Omental fat pad (tissue), 4 donors: ENCODE data around the gene LRRIQ1. TPM values are rescaled to one million over a fixed set of nuclear protein-coding genes. Genes with fewer than 3 reads are reported as not detected.

Source experiments
- ATAC-seq: fragments of 150-250 bp; one replicate; pipeline ENCODE4 v1.9.1; 2016; ENCODE audit warnings: mild to moderate bottlenecking, moderate library complexity; ENCODE audit not compliant: low FRiP score
- DNase-seq: peaks from one replicate; pipeline ENCODE4 v3.0.0-alpha.2; 2019; ENCODE audit warnings: low spot score
- CTCF ChIP-seq, 3 donors: fragments of 450-650 bp; IDR thresholded peaks; one replicate each; pipeline ENCODE4 v1.5.1; 2016 to 2017; ENCODE audit warnings: antibody characterized with exemption in 3 of 3, mild to moderate bottlenecking in 3 of 3, moderate library complexity in 2 of 3
- total RNA-seq, 4 donors: library from RNA; depleted of rRNA; stranded (reverse); fragments of >200 nt; gene quantifications; one replicate each; pipeline ENCODE4 v1.1.0, GENCODE V29; 2016

LRRIQ1 gene
- total RNA-seq, 4 donors from 2014 or later: 0.13 to 1.4 TPM; not detected in 2

DNA sequence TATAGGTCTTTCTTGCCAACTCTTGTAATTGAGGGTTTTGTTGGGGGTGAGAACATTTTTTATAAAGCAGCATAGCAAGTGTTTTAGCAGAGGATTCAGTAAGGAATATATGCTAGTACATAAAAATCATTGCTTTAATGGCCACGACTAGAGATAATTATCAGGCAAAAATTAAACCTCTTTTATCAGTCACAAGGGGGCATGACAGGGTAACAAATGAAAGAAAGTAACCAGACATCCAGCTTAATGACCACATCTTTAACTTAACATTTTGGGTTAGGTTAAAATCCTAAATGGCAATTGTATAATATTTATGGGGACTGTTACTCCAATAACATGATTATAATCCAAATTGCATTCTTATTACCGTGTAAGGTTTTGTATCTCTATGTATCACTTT is 119.6 kb downstream of the LRRIQ1 start:
- TF ChIP-seq CTCF (IDR thresholded peaks at IDR 0.05): no peak
- no peak for ATAC-seq
- no peak for DNase-seq

DNA sequence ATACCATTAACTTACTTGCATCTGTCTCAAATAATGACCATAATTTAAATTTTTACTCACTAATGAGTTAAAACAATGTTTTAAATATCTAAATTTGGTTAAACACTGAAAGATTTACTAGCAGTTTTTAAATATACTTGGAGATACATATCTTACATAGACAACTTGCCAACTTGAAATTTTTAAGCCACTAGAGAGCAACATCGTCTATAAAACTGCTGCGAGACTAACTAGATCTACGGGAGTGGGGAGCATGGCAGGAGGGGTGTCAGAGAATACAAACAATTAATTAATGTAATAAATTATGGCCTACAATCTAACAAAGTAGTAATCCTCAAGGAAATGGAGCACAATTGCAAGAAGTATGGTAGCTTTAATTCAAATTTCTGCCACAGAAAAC is 120.4 kb downstream of the LRRIQ1 start:
- TF ChIP-seq CTCF (IDR thresholded peaks at IDR 0.05): no peak
- ATAC-seq (no peak), DNase-seq (no peak)

GRCh38 chr12:85157035-85157603 is 121.0 kb downstream of the LRRIQ1 start:
- ATAC-seq (no peak), DNase-seq (no peak)
- no peak for TF ChIP-seq CTCF (IDR thresholded peaks at IDR 0.05)

DNA sequence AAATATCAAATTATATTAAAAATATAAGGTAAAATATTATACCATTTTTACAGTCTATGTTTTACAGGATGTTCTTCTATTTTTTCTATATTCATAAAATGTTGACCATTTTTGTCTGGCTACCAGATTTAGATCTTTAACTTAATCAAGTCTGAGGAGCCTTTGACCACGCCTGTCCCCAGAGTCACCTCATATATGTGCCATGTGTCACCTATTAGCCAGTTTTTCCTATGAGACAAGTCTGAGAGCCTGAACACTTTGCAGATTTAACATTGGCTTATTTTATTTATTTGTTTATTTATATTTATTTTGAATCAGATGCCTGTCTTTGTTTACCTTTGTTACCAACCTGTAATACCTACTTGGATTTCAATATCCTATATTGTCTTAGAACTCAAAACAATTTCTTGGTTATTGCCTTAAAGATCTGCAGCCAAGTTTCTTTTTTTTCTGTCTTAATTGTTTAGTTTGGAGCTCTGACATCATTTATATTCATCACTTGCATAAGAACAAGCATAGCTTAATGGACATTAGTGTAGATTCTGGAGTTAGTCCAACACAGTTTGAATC is 127.7 kb downstream of the LRRIQ1 start:
- no peak for DNase-seq
- ATAC-seq: no peak
- no peak for TF ChIP-seq CTCF (IDR thresholded peaks at IDR 0.05)

- ATAC-seq (no peak), DNase-seq (no peak)
- no peak for TF ChIP-seq CTCF (IDR thresholded peaks at IDR 0.05)
Observed at GRCh38 chr12:85179680-85180270, 143.6 kb downstream of the LRRIQ1 start.

GRCh38 chr12:85182699-85183098 is 146.5 kb downstream of the LRRIQ1 start:
- no peak for TF ChIP-seq CTCF (IDR thresholded peaks at IDR 0.05)
- DNase-seq: no peak
- ATAC-seq: no peak

- no peak for DNase-seq
- ATAC-seq: no peak
Observed at GRCh38 chr12:85183855-85184254, 147.7 kb downstream of the LRRIQ1 start.

More at GRCh38 chr12:85183855-85184254, 147.7 kb downstream of the LRRIQ1 start:
- no peak for TF ChIP-seq CTCF (IDR thresholded peaks at IDR 0.05)
